HCT116 (cell line): ENCODE data around the gene SCFD1. TPM values are rescaled to one million over a fixed set of nuclear protein-coding genes. Genes with fewer than 3 reads are reported as not detected.
A peak's percentile ranks its signal among the peaks of the same experiment; 100 is the strongest.

ENCODE experiments used
- ATAC-seq: fragments of 200-7000 bp; cut with Tn5 transposase; 2 replicates; pipeline ENCODE4 v1.9.1; 2020; ENCODE audit warnings: mild to moderate bottlenecking, moderate library complexity
- BruUV-seq: library from RNA; stranded (reverse); fragments of 400-500 nt; replicated peaks from 2 replicates; lab custom pipeline; 2021; lab: Mats Ljungman, UMichigan
- CTCF ChIA-PET: fragments of 300-600 bp; sonication (Branson Sonifier 250); formaldehyde crosslinking; loops from one replicate; lab custom pipeline; 2021; ENCODE audit warnings: antibody characterized with exemption; lab: Charles Lee
- POLR2A ChIA-PET: fragments of 300-600, 350-600 bp; sonication (Branson Sonifier 250); formaldehyde crosslinking; loops from one replicate; lab custom pipeline; 2021; ENCODE audit warnings: antibody characterized with exemption; lab: Charles Lee
- RAD21 ChIA-PET, 2 experiments: fragments of 300-600 bp; sonication (Branson Sonifier 250); formaldehyde crosslinking; loops; one replicate each; lab custom pipeline; 2023; ENCODE audit warnings: low total read pairs in 2 of 2; ENCODE audit not compliant: uncharacterized antibody in 2 of 2, unreplicated experiment in 2 of 2, low non-redundant PET in 1 of 2; lab: Charles Lee
- DNase-seq: peaks from one replicate; pipeline ENCODE4 v3.0.0-alpha.2; 2010; ENCODE audit warnings: low read depth, low spot score
- H2AFZ ChIP-seq: fragments of 200-600 bp; shearing (Covaris generic), sonication (generic); 2 replicates; pipeline ENCODE4 v1.6.1; 2017; ENCODE audit warnings: low read depth, mixed run types, mixed read lengths, antibody characterized with exemption, low read length; ENCODE audit not compliant: poor library complexity, severe bottlenecking
- H3K27ac ChIP-seq: 2 replicates; pipeline ENCODE4 v1.5.1; 2012; ENCODE audit warnings: low read depth, low read length
- H3K27me3 ChIP-seq: fragments of 200-600 bp; sonication (generic); 2 replicates; pipeline ENCODE4 v1.6.1; 2016; ENCODE audit warnings: mixed run types, low read length, mixed read lengths; ENCODE audit not compliant: insufficient read depth
- H3K36me3 ChIP-seq, 2 experiments: fragments of 200-500 bp in 1 of 2; fragments of 200-600 bp in 1 of 2; sonication (Bioruptor generic) in 1 of 2; sonication (generic) in 1 of 2; 2 replicates each; pipeline versions ENCODE4 v1.5.1 to v1.6.1; 2014 to 2016; ENCODE audit warnings: low read length in 2 of 2, inconsistent platforms in 1 of 2, mixed read lengths in 1 of 2, mixed run types in 1 of 2; ENCODE audit not compliant: insufficient read depth in 2 of 2, control insufficient read depth in 1 of 2
- H3K4me1 ChIP-seq, 2 experiments: fragments of 200-600 bp in 1 of 2; sonication (generic) in 1 of 2; 2 replicates each; pipeline versions ENCODE4 v1.5.1 to v1.6.1; 2012 to 2017; ENCODE audit warnings: low read length in 2 of 2, inconsistent platforms in 1 of 2, mild to moderate bottlenecking in 1 of 2, mixed read lengths in 1 of 2, mixed run types in 1 of 2, moderate library complexity in 1 of 2; ENCODE audit not compliant: insufficient read depth in 2 of 2, control insufficient read depth in 1 of 2
- H3K4me2 ChIP-seq: fragments of 200-600 bp; sonication (generic); 2 replicates; pipeline ENCODE4 v1.6.1; 2017; ENCODE audit warnings: mixed run types, low read length, mixed read lengths
- H3K4me3 ChIP-seq, 2 experiments: fragments of 200-600 bp in 1 of 2; sonication (generic) in 1 of 2; replicated peaks in 1 of 2; 2 replicates each; pipeline ENCODE4 v1.5.1; 2011 to 2016; ENCODE audit warnings: low read length in 2 of 2, control low read depth in 1 of 2, low read depth in 1 of 2, mild to moderate bottlenecking in 1 of 2, mixed read lengths in 1 of 2, mixed run types in 1 of 2
- H3K79me2 ChIP-seq: fragments of 200-600 bp; sonication (generic); 2 replicates; pipeline ENCODE4 v1.6.1; 2017; ENCODE audit warnings: mild to moderate bottlenecking, mixed run types, low read length, moderate library complexity, mixed read lengths; ENCODE audit not compliant: insufficient read depth
- H3K9ac ChIP-seq: fragments of 200-600 bp; sonication (generic); 2 replicates; pipeline ENCODE4 v1.6.1; 2016; ENCODE audit warnings: low read length, mixed read lengths
- H3K9me2 ChIP-seq: fragments of 200-600 bp; sonication (generic), shearing (Covaris generic); 2 replicates; pipeline ENCODE4 v1.6.1; 2017; ENCODE audit warnings: mixed run types, mild to moderate bottlenecking, moderate library complexity; ENCODE audit not compliant: insufficient read depth
- H3K9me3 ChIP-seq, 2 experiments: fragments of 200-500 bp in 1 of 2; fragments of 200-600 bp in 1 of 2; sonication (Bioruptor generic) in 1 of 2; sonication (generic) in 1 of 2; 2 replicates each; pipeline ENCODE4 v1.6.1; 2014 to 2017; ENCODE audit warnings: low read length in 2 of 2, mixed read lengths in 2 of 2, inconsistent platforms in 1 of 2, low read depth in 1 of 2, mild to moderate bottlenecking in 1 of 2, mixed run types in 1 of 2, moderate library complexity in 1 of 2; ENCODE audit not compliant: control insufficient read depth in 1 of 2, insufficient read depth in 1 of 2
- H4K20me1 ChIP-seq: fragments of 200-600 bp; sonication (generic), shearing (Covaris generic); 2 replicates; pipeline ENCODE4 v1.6.1; 2017; ENCODE audit warnings: mixed run types, mild to moderate bottlenecking, moderate library complexity; ENCODE audit not compliant: insufficient read depth
- ATF3 ChIP-seq: IDR thresholded peaks from 2 replicates; pipeline ENCODE4 v1.6.1; 2012
- CBX3 ChIP-seq: IDR thresholded peaks from 2 replicates; pipeline ENCODE4 v1.6.1; 2012; ENCODE audit warnings: low read depth
- CTCF ChIP-seq, 3 experiments: fragments of 200-600 bp in 1 of 3; sonication (generic) in 1 of 3; IDR thresholded peaks in 2 of 3; conservative IDR thresholded peaks in 1 of 3; 2 replicates each; pipeline ENCODE4 v1.5.1; 2012 to 2017; ENCODE audit warnings: low read depth in 2 of 3, low read length in 2 of 3, antibody characterized with exemption in 1 of 3, borderline replicate concordance in 1 of 3, control low read depth in 1 of 3, mild to moderate bottlenecking in 1 of 3, mixed read lengths in 1 of 3, mixed run types in 1 of 3, moderate library complexity in 1 of 3; ENCODE audit not compliant: insufficient read depth in 1 of 3
- EGR1 ChIP-seq: IDR thresholded peaks from 2 replicates; pipeline ENCODE4 v1.6.1; 2012; ENCODE audit warnings: low read depth
- FOSL1 ChIP-seq: IDR thresholded peaks from 2 replicates; pipeline ENCODE4 v1.6.1; 2012; ENCODE audit warnings: low read depth
- JUND ChIP-seq: IDR thresholded peaks from 2 replicates; pipeline ENCODE4 v1.6.1; 2012
- MAX ChIP-seq: IDR thresholded peaks from 2 replicates; pipeline ENCODE4 v1.6.1; 2012
- POLR2A ChIP-seq: IDR thresholded peaks from 2 replicates; pipeline ENCODE4 v1.7.0; 2011; ENCODE audit warnings: borderline replicate concordance; ENCODE audit not compliant: insufficient read depth, insufficient read length; ENCODE audit errors: extremely low read depth
- RAD21 ChIP-seq: IDR thresholded peaks from 2 replicates; pipeline ENCODE4 v1.6.1; 2012; ENCODE audit warnings: low read depth, mild to moderate bottlenecking
- REST ChIP-seq: IDR thresholded peaks from 2 replicates; pipeline ENCODE4 v1.6.1; 2012; ENCODE audit warnings: low read depth
- SRF ChIP-seq: IDR thresholded peaks from 2 replicates; pipeline ENCODE4 v1.6.1; 2012; ENCODE audit warnings: low read depth
- YY1 ChIP-seq: IDR thresholded peaks from 2 replicates; pipeline ENCODE4 v1.6.1; 2011; ENCODE audit warnings: low read length, low read depth, moderate library complexity, mild to moderate bottlenecking; ENCODE audit not compliant: insufficient replicate concordance; ENCODE audit errors: extremely low read depth
- ZBTB33 ChIP-seq: IDR thresholded peaks from 2 replicates; pipeline ENCODE4 v1.6.1; 2011; ENCODE audit warnings: mild to moderate bottlenecking, low read length, moderate library complexity; ENCODE audit not compliant: insufficient replicate concordance; ENCODE audit errors: extremely low read depth
- ZFX ChIP-seq: fragments of 450-650 bp; IDR thresholded peaks from 2 replicates; pipeline ENCODE4 v1.6.1; 2017
- intact Hi-C: fragments of 100-400 bp; cut with micrococcal nuclease; formaldehyde crosslinking; loops from 2 replicates; pipeline ENCODE4 v1.10.0; 2022
- total RNA-seq: library from RNA; stranded (reverse); gene quantifications from one replicate; pipeline ENCODE4 v1.2.1, GENCODE V29; 2021; ENCODE audit not compliant: unreplicated experiment

The SCFD1 gene
- total RNA-seq, 1 experiment from 2014 or later: 71.1 TPM

GRCh38 chr14:30657050-30657449, 34.9 kb downstream of the SCFD1 start (continued):
- TF ChIP-seq YY1: no peak
- no peak for TF ChIP-seq FOSL1
- TF ChIP-seq POLR2A: no peak
- no peak for TF ChIP-seq ZBTB33
- no peak for TF ChIP-seq ZFX
- no peak for TF ChIP-seq CBX3
- TF ChIP-seq EGR1: no peak

GRCh38 chr14:30657606-30658163, 35.6 kb downstream of the SCFD1 start:
- H4K20me1 ChIP-seq: no peaks in the 10 kb centered on the region
- ChIA-PET CTCF (interaction anchor here (0.8 kb wide), 1 partner anchor 14 kb away, joined by 4 read pairs; no protein-coding TSS in a partner anchor), POLR2A (no interaction called here), RAD21 (interaction anchor here in 1 of 2 experiments (0.6 kb wide), 1 partner anchor 243 kb away, joined by 3 read pairs; no protein-coding TSS in a partner anchor)
- no peak overlapping the region for H3K4me3 ChIP-seq
- no peak overlapping the region for H3K27ac ChIP-seq
- ATAC-seq (no peak), DNase-seq (no peak)
- no peak overlapping the region for H3K9ac ChIP-seq
- H2AFZ ChIP-seq: no peak overlapping the region
- H3K36me3 ChIP-seq: 0 out of 4 replicates have a peak, but pooled peaks cover 0 to 16% of the 10 kb centered on the region in 2 experiments
- intact Hi-C loops: loop anchor here (5.0 kb wide), 1 partner anchor 425 kb away; no protein-coding TSS in a partner anchor
- TF ChIP-seq REST: no peak
- no peak for TF ChIP-seq POLR2A
- TF ChIP-seq SRF: no peak
- peak; percentile 12 to 40 (median 24); a peak in 4 of 6 replicates for TF ChIP-seq CTCF (IDR thresholded peaks at IDR 0.05 in 2 of 3, conservative IDR thresholded peaks at IDR 0.05 in 1 of 3; ENCODE audit: borderline replicate concordance in 1 of 3, insufficient read depth in 1 of 3, low read depth in 2 of 3, low read length in 2 of 3)
- peak; percentile 28; the same call in 1 of the 2 replicates for TF ChIP-seq RAD21
- no peak for TF ChIP-seq ATF3
- TF ChIP-seq MAX: no peak
- no peak for TF ChIP-seq JUND
- H3K4me2 ChIP-seq: no peak overlapping the region
- BruUV-seq: no TSS peak
- no peaks in the 10 kb centered on the region for H3K9me3 ChIP-seq
- peaks cover 6% of the 10 kb centered on the region; the same call in 1 of the 2 replicates for H3K79me2 ChIP-seq
- no peaks in the 10 kb centered on the region for H3K27me3 ChIP-seq
- no peaks in the 10 kb centered on the region for H3K9me2 ChIP-seq
- H3K4me1 ChIP-seq: no peaks in the 10 kb centered on the region
